Fibroblast of lung (primary cell): ENCODE measurements around the gene ATP2B2. TPM values are rescaled to one million over a fixed set of nuclear protein-coding genes. Genes with fewer than 3 reads are reported as not detected.

Source experiments
- DNase-seq, 2 donors: peaks; one replicate each; pipeline versions ENCODE4 v3.0.0 to v3.0.0-alpha.2; 2010; ENCODE audit warnings: low read depth in 2 of 2
- H2AFZ ChIP-seq: 2 replicates; pipeline ENCODE4 v1.5.1; 2012; ENCODE audit warnings: low read length, control low read depth, inconsistent platforms
- H3K27ac ChIP-seq: 2 replicates; pipeline ENCODE4 v1.5.1; 2011; ENCODE audit warnings: low read length, control low read depth; ENCODE audit not compliant: insufficient read depth
- H3K27me3 ChIP-seq: 2 replicates; pipeline ENCODE4 v1.5.1; 2011; ENCODE audit warnings: mild to moderate bottlenecking, low read length; ENCODE audit not compliant: control insufficient read depth, insufficient read depth
- H3K36me3 ChIP-seq: 2 replicates; pipeline ENCODE4 v1.5.1; 2011; ENCODE audit warnings: low read length; ENCODE audit not compliant: control insufficient read depth, insufficient read depth
- H3K4me1 ChIP-seq: 2 replicates; pipeline ENCODE4 v1.5.1; 2011; ENCODE audit warnings: low read length; ENCODE audit not compliant: control insufficient read depth, insufficient read depth; ENCODE audit errors: extremely low read depth
- H3K4me2 ChIP-seq: 2 replicates; pipeline ENCODE4 v1.5.1; 2011; ENCODE audit warnings: low read length, control low read depth; ENCODE audit not compliant: insufficient read depth; ENCODE audit errors: extremely low read depth
- H3K4me3 ChIP-seq, 4 experiments: fragments of 200-600 bp in 1 of 4; sonication (generic) in 1 of 4; replicated peaks in 1 of 4; 2 replicates each; pipeline ENCODE4 v1.5.1; 2011 to 2016; ENCODE audit warnings: low read length in 4 of 4, low read depth in 3 of 4, mild to moderate bottlenecking in 3 of 4, control low read depth in 2 of 4, inconsistent platforms in 1 of 4, mixed read lengths in 1 of 4; ENCODE audit not compliant: insufficient read depth in 1 of 4; ENCODE audit errors: control extremely low read depth in 1 of 4
- H3K79me2 ChIP-seq: 2 replicates; pipeline ENCODE4 v1.5.1; 2012; ENCODE audit warnings: mild to moderate bottlenecking, low read length, inconsistent platforms; ENCODE audit not compliant: control insufficient read depth, insufficient read depth
- H3K9ac ChIP-seq: 2 replicates; pipeline ENCODE4 v1.5.1; 2011; ENCODE audit warnings: mild to moderate bottlenecking, low read length, control low read depth; ENCODE audit not compliant: insufficient read depth
- H3K9me3 ChIP-seq: 2 replicates; pipeline ENCODE4 v1.5.1; 2012; ENCODE audit warnings: low read depth, low read length; ENCODE audit not compliant: control insufficient read depth, insufficient read depth
- H4K20me1 ChIP-seq: 2 replicates; pipeline ENCODE4 v1.5.1; 2011; ENCODE audit warnings: low read length; ENCODE audit not compliant: control insufficient read depth, insufficient read depth; ENCODE audit errors: extremely low read depth
- EZH2 ChIP-seq: IDR thresholded peaks from 2 replicates; pipeline ENCODE4 v1.5.1; 2012; ENCODE audit warnings: low read length, control low read depth, mild to moderate bottlenecking; ENCODE audit errors: missing control alignments
- polyA plus RNA-seq, 2 donors: library from polyadenylated mRNA; depleted of rRNA in 1 of 2; stranded (reverse) in 1 of 2; unstranded in 1 of 2; fragments of >200 nt; gene quantifications; 2 replicates each; pipeline ENCODE4 v1.2.1, GENCODE V29; 2011 to 2012; ENCODE audit warnings: missing spikeins in 1 of 2
- total RNA-seq: library from RNA; depleted of rRNA; stranded (reverse); fragments of >200 nt; gene quantifications from 2 replicates; pipeline ENCODE4 v1.2.1, GENCODE V29; 2014
- TF ChIP-seq, protein P1 (sequence below), 2 donors: IDR thresholded peaks in 1 of 2; conservative IDR thresholded peaks in 1 of 2; 1 replicate in 1 of 2; 2 replicates in 1 of 2; pipeline ENCODE4 v1.5.1; 2011 to 2012; ENCODE audit warnings: low read length in 2 of 2, control low read depth in 1 of 2, inconsistent platforms in 1 of 2, low read depth in 1 of 2, mild to moderate bottlenecking in 1 of 2

Gene ATP2B2
- total and polyA plus RNA-seq, 2 donors (not counting 1 experiment from before 2014, with no cell fraction given) = not detected

DNA sequence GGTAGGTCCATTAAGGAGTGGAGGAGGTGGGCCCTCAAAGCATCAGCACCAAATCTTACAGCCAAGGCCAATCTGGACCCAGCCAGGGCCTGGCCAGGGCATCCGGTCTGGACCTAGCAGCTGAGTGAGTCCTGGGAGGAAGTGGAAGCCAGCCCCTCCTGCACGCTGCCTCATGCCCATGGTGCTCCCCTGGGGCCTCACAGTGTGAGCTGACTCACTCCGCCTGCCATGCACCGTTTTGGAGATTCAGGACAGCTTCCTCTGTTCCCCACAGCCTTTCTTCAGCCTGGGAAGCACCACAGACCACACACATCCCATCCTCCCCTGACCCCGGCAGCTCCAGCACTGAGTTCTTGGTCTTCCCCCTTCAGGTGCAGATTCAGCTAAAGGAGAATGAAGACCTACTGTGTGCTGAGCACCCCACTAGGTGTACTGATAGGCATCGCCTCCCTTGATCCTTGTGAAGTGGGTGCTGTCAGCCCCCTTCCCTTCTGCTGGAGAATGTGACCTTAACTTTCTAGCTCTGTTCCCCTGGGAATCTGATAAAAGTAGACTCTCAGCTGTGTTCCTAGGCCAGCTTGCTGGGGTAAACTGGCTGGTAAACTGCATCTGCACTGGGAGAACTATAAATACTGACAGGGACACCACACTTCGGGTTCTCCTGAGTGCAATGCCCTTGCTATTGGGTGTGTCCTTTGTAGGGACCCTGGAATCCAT, 147.6 kb downstream of the ATP2B2 start:
- Histone ChIP-seq H3K27me3 (peaks cover 2% of the 10 kb centered on the region), H3K4me2 (no peak overlapping the region), H3K79me2 (no peaks in the 10 kb centered on the region), H4K20me1 (no peaks in the 10 kb centered on the region), H3K4me3 (no peak overlapping the region), H3K4me1 (peaks cover 23% of the 10 kb centered on the region), H3K9ac (peak overlapping the region; percentile 34), H3K36me3 (no peaks in the 10 kb centered on the region), H3K27ac (peak overlapping the region; percentile 73), H2AFZ (no peak overlapping the region), H3K9me3 (no peaks in the 10 kb centered on the region)
- no peak for TF ChIP-seq EZH2
- peak; percentile 88 to 93 for DNase-seq

DNA sequence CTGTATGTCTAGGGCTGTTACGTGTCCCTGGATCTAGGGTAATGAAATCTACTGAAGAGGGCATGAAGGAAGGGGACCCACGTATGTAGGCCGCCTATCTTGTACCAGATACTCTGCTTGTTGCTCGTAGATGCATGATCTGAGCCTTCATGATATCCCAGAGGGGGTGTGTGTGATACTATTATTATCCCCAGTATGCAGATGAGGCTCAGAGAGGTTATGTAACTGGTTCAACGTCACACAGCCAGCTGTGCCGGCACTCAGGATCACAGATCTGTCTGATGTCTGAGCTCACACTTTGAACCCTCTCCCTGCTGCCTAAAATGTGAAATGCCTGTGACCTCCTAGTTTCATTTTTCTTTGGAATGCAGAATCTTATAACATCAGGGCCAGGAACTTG, 148.3 kb downstream of the ATP2B2 start:
- Histone ChIP-seq H3K27me3 (peaks cover 2% of the 10 kb centered on the region), H3K4me2 (no peak overlapping the region), H3K4me3 (no peak overlapping the region), H3K9ac (peak overlapping the region; percentile 34), H3K9me3 (no peaks in the 10 kb centered on the region), H3K4me1 (peaks cover 28% of the 10 kb centered on the region), H3K36me3 (no peaks in the 10 kb centered on the region), H3K79me2 (no peaks in the 10 kb centered on the region), H2AFZ (no peak overlapping the region), H3K27ac (peak overlapping the region; percentile 73), H4K20me1 (no peaks in the 10 kb centered on the region)
- no peak for TF ChIP-seq EZH2
- TF ChIP-seq, protein P1, sequence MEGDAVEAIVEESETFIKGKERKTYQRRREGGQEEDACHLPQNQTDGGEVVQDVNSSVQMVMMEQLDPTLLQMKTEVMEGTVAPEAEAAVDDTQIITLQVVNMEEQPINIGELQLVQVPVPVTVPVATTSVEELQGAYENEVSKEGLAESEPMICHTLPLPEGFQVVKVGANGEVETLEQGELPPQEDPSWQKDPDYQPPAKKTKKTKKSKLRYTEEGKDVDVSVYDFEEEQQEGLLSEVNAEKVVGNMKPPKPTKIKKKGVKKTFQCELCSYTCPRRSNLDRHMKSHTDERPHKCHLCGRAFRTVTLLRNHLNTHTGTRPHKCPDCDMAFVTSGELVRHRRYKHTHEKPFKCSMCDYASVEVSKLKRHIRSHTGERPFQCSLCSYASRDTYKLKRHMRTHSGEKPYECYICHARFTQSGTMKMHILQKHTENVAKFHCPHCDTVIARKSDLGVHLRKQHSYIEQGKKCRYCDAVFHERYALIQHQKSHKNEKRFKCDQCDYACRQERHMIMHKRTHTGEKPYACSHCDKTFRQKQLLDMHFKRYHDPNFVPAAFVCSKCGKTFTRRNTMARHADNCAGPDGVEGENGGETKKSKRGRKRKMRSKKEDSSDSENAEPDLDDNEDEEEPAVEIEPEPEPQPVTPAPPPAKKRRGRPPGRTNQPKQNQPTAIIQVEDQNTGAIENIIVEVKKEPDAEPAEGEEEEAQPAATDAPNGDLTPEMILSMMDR (conservative IDR thresholded peaks at IDR 0.05 in 1 of 2, IDR thresholded peaks at IDR 0.05 in 1 of 2; ENCODE audit: low read depth in 1 of 2, low read length in 2 of 2) = no peak
- no peak for DNase-seq

DNA sequence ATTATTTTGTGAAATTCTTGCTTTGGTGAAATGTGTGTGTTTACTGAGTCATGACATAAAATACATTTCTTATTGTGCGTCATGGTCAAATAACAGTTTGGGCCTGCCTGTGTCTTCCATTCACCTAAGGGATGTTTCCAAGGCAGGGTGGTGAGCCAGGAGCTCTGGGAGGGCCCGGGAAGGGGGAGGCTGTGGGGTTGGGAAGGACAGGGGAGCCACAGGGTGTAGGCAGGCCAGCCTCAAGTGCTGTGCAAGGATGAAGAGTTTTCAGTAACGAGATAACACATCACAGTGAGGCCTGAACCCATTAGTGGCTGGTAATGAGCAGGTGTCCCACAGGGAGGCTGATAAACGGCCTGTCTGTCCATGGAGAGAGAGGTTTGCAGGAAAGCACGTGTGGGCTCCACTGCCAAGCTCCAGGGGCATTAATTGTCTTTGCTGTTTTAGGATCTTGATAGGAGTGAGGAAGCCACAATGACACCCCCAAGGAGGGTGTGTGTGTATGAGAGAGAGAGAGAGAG, 148.9 kb downstream of the ATP2B2 start:
- Histone ChIP-seq H3K4me3 (no peak overlapping the region), H3K9me3 (no peaks in the 10 kb centered on the region), H3K36me3 (no peaks in the 10 kb centered on the region), H3K27ac (no peak overlapping the region), H3K4me1 (peaks cover 28% of the 10 kb centered on the region), H3K9ac (no peak overlapping the region), H2AFZ (no peak overlapping the region), H4K20me1 (no peaks in the 10 kb centered on the region), H3K4me2 (no peak overlapping the region), H3K79me2 (no peaks in the 10 kb centered on the region), H3K27me3 (peaks cover 1% of the 10 kb centered on the region)
- TF ChIP-seq EZH2 = no peak
- TF ChIP-seq, protein P1 (conservative IDR thresholded peaks at IDR 0.05 in 1 of 2, IDR thresholded peaks at IDR 0.05 in 1 of 2; ENCODE audit: low read depth in 1 of 2, low read length in 2 of 2) = no peak
- no peak for DNase-seq
